GM19351 (cell line): ENCODE results near the gene HIC2.
"Not testable (repeated sequence)": the region's sequence is repeated elsewhere in the genome, so short reads cannot be mapped to it uniquely, and the experiment has no call there.

Source experiments
- ATAC-seq: cut with Tn5 transposase; IDR thresholded peaks from one replicate; pipeline ENCODE4 v1.9.1; 2021; ENCODE audit warnings: mild to moderate bottlenecking, moderate library complexity; ENCODE audit not compliant: unreplicated experiment

HIC2 gene

GRCh38 chr22:21417227-21417746, at the start of gene HIC2:
TSS of gene HIC2 (plus strand) at chr22:21417371. CDS start at chr22:21442832, 25,461 bp downstream.
- peak; percentile 81 for ATAC-seq

GRCh38 chr22:21368603-21369310, 48.4 kb upstream of the HIC2 start:
- ATAC-seq, result not testable (repeated sequence)

GRCh38 chr22:21375880-21376279, 41.3 kb upstream of the HIC2 start:
- ATAC-seq, result not testable (repeated sequence)

GRCh38 chr22:21383701-21384467, 33.3 kb upstream of the HIC2 start, which contains the start of gene RIMBP3B:
TSS of gene RIMBP3B (plus strand) at chr22:21383751. CDS start at chr22:21383859, 108 bp downstream.
- not testable (repeated sequence) for ATAC-seq

GRCh38 chr22:21384468-21385357, 32.5 kb upstream of the HIC2 start:
- not testable (repeated sequence) for ATAC-seq

GRCh38 chr22:21389480-21389879, 27.7 kb upstream of the HIC2 start:
- not testable (repeated sequence) for ATAC-seq

- not testable (repeated sequence) for ATAC-seq
Observed at GRCh38 chr22:21390013-21390412, 27.2 kb upstream of the HIC2 start.

- ATAC-seq, result not testable (repeated sequence)
Observed at GRCh38 chr22:21394613-21395012, 22.6 kb upstream of the HIC2 start.

GRCh38 chr22:21401197-21401969, 15.8 kb upstream of the HIC2 start:
- ATAC-seq, result not testable (repeated sequence)

- ATAC-seq, result not testable (repeated sequence)
Observed at GRCh38 chr22:21402763-21403314, 14.3 kb upstream of the HIC2 start.

GRCh38 chr22:21407139-21407538, 10.0 kb upstream of the HIC2 start:
- not testable (repeated sequence) for ATAC-seq

GRCh38 chr22:21407792-21408191, 9.4 kb upstream of the HIC2 start:
- ATAC-seq, result not testable (repeated sequence)

GRCh38 chr22:21416375-21416774, 796 bp upstream of the HIC2 start:
- ATAC-seq, result not testable (repeated sequence)

- ATAC-seq, result peak; percentile 28
Observed at GRCh38 chr22:21417853-21418252, 682 bp downstream of the HIC2 start.

GRCh38 chr22:21418974-21419638, 1.9 kb downstream of the HIC2 start:
- not testable (repeated sequence) for ATAC-seq

GRCh38 chr22:21420180-21420763, 3.1 kb downstream of the HIC2 start:
- ATAC-seq, result not testable (repeated sequence)

GRCh38 chr22:21424084-21424709, 7.0 kb downstream of the HIC2 start:
- ATAC-seq, result not testable (repeated sequence)
